ENCODE measurements around the gene CENPB. TPM values are rescaled to one million over a fixed set of nuclear protein-coding genes. Genes with fewer than 3 reads are reported as not detected.
A peak's percentile ranks its signal among the peaks of the same experiment; 100 is the strongest.

CENPB gene
- total RNA-seq, 2 experiments from 2014 or later = 34.8 to 39.1 TPM

DNA sequence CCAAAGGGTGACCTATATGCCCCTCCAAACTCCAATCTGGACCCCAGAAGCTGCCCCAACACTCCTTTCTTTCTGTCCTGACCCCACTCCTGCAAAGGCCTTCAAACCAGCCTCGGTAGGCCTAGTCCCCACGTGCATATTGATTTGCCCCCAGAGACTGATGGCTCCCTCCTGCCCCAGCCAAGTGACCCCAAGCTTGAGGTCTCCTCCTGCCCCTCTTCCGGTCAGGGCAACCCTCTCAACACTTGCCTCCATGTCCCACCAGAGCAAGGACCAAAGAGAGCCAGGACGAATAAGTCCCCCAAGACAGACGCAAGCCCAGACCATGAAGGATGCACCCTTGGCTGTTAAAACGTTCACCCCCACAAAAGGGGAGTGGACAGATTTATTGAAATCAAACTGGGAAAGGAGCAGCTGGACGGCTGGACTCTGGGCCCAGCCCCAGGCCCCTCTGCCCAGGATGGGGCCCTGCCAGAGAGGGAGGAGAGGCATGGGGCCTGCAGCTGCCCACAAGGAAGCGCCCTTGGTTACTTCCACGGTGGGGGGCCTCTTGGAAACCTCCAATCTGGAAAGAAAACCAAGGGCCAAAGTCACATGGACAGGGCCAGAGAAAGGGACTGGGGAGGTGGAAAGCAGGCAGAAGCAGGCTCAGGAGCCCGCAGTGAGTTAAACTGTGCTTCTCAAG is 2.9 kb downstream of the CENPB start:
- Histone ChIP-seq H3K36me3 (ENCODE audit: insufficient read depth, low read length) (no peaks in the 10 kb centered on the region; the same call in 1 of the 2 replicates), H3K79me2 (ENCODE audit: insufficient read depth, low read depth, low read length) (peaks cover 15% of the 10 kb centered on the region; the same call in 1 of the 2 replicates), H2AFZ (ENCODE audit: low read length) (no peak overlapping the region), H4K20me1 (ENCODE audit: insufficient read depth, low read length) (no peaks in the 10 kb centered on the region; the same call in 1 of the 2 replicates), H3K4me2 (ENCODE audit: low read length) (peak overlapping the region; percentile 12; the same call in 1 of the 2 replicates), H3K9me3 (ENCODE audit: low read length) (no peaks in the 10 kb centered on the region), H3K27ac (ENCODE audit: low read depth, low read length, poor library complexity, severe bottlenecking) (no peak overlapping the region), H3K9me2 (ENCODE audit: insufficient read depth, low read length) (no peaks in the 10 kb centered on the region), H3K4me1 (ENCODE audit: insufficient read depth, low read length, poor library complexity, severe bottlenecking) (peaks cover 33% of the 10 kb centered on the region), H3K4me3 (ENCODE audit: low read depth, low read length, poor library complexity, severe bottlenecking) (no peak overlapping the region)
- TF ChIP-seq, protein P1, sequence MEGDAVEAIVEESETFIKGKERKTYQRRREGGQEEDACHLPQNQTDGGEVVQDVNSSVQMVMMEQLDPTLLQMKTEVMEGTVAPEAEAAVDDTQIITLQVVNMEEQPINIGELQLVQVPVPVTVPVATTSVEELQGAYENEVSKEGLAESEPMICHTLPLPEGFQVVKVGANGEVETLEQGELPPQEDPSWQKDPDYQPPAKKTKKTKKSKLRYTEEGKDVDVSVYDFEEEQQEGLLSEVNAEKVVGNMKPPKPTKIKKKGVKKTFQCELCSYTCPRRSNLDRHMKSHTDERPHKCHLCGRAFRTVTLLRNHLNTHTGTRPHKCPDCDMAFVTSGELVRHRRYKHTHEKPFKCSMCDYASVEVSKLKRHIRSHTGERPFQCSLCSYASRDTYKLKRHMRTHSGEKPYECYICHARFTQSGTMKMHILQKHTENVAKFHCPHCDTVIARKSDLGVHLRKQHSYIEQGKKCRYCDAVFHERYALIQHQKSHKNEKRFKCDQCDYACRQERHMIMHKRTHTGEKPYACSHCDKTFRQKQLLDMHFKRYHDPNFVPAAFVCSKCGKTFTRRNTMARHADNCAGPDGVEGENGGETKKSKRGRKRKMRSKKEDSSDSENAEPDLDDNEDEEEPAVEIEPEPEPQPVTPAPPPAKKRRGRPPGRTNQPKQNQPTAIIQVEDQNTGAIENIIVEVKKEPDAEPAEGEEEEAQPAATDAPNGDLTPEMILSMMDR (conservative IDR thresholded peaks at IDR 0.05; ENCODE audit: low read length) = no peak
- TF ChIP-seq EZH2phosphoT487 (IDR thresholded peaks at IDR 0.05; ENCODE audit: borderline replicate concordance, low read depth, low read length) = no peak
- DNase-seq (ENCODE audit: low spot score) = no peak
- ChIA-PET CTCF (ENCODE audit: unreplicated experiment) (no interaction called here), POLR2A (no interaction called here)
- BruUV-seq (replicated peaks) = no TSS peak
- intact Hi-C loops (cut with micrococcal nuclease; ENCODE audit: unreplicated experiment) = loop anchor here (5.0 kb wide), 1 partner anchor 66 kb away; no protein-coding TSS in a partner anchor

DNA sequence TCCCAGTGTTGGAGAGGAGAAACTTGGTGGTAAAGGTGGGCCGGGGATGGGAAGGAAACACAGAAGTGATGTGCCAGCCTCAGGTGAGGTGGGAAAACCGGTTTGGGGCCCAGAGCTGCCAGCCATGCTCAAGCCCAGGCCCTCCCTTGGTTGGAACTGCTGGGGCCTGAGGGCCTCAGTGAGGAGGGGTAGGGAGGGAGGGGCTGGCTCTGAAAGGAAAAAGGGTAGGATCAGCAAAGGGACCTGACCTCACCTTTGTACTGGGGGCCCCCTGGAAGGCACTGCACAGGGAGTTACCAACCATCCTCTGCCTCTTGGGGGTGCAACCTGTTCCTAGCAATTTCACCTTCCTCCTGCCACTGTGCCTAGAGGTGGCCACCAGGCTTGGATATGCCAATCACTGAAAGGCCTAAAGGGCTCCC is 3.5 kb downstream of the CENPB start:
- BruUV-seq (replicated peaks) = no TSS peak
- H3K27ac ChIP-seq (ENCODE audit: low read depth, low read length, poor library complexity, severe bottlenecking) = no peak overlapping the region

More for the DNA sequence above, 3.5 kb downstream of the CENPB start:
- Histone ChIP-seq H2AFZ (ENCODE audit: low read length) (no peak overlapping the region), H4K20me1 (ENCODE audit: insufficient read depth, low read length) (no peaks in the 10 kb centered on the region; the same call in 1 of the 2 replicates), H3K9me3 (ENCODE audit: low read length) (no peaks in the 10 kb centered on the region), H3K4me1 (ENCODE audit: insufficient read depth, low read length, poor library complexity, severe bottlenecking) (peaks cover 28% of the 10 kb centered on the region), H3K36me3 (ENCODE audit: insufficient read depth, low read length) (no peaks in the 10 kb centered on the region; the same call in 1 of the 2 replicates), H3K4me3 (ENCODE audit: low read depth, low read length, poor library complexity, severe bottlenecking) (no peak overlapping the region), H3K9me2 (ENCODE audit: insufficient read depth, low read length) (no peaks in the 10 kb centered on the region), H3K79me2 (ENCODE audit: insufficient read depth, low read depth, low read length) (peaks cover 15% of the 10 kb centered on the region; the same call in 1 of the 2 replicates), H3K4me2 (ENCODE audit: low read length) (peak overlapping the region; percentile 12; the same call in 1 of the 2 replicates)
- no peak for TF ChIP-seq EZH2phosphoT487 (IDR thresholded peaks at IDR 0.05; ENCODE audit: borderline replicate concordance, low read depth, low read length)
- TF ChIP-seq, protein P1 (conservative IDR thresholded peaks at IDR 0.05; ENCODE audit: low read length) = no peak
- ChIA-PET CTCF (ENCODE audit: unreplicated experiment) (no interaction called here), POLR2A (interaction anchor here (0.7 kb wide), 1 partner anchor 164 kb away, joined by 3 read pairs; no protein-coding TSS in a partner anchor)
- intact Hi-C loops (cut with micrococcal nuclease; ENCODE audit: unreplicated experiment) = loop anchor here (5.0 kb wide), 1 partner anchor 66 kb away; no protein-coding TSS in a partner anchor
- no peak for DNase-seq (ENCODE audit: low spot score)
